IPS DF 19.7 (cell line): ENCODE data around the gene SLC9A7.

Experiments
- DNase-seq: peaks from one replicate; pipeline ENCODE4 v3.0.0-alpha.2; 2013; ENCODE audit warnings: low read depth, low spot score

SLC9A7 gene

GRCh38 chrX:46610070-46610658 lies 148.8 kb downstream of the SLC9A7 start:
- no peak for DNase-seq

- no peak for DNase-seq
Observed at GRCh38 chrX:46607916-46608315, 151.0 kb downstream of the SLC9A7 start.

- DNase-seq = no peak
Observed at GRCh38 chrX:46602468-46603102, 156.3 kb downstream of the SLC9A7 start.

GRCh38 chrX:46601283-46601682 lies 157.6 kb downstream of the SLC9A7 start:
- no peak for DNase-seq

- DNase-seq = no peak
Observed at GRCh38 chrX:46599051-46599560, 159.8 kb downstream of the SLC9A7 start.

GRCh38 chrX:46597771-46598170 lies 161.1 kb downstream of the SLC9A7 start:
- DNase-seq = no peak

- no peak for DNase-seq
Observed at GRCh38 chrX:46597208-46597607, 161.7 kb downstream of the SLC9A7 start.

- DNase-seq = no peak
Observed at GRCh38 chrX:46595084-46595483, 163.8 kb downstream of the SLC9A7 start.

- no peak for DNase-seq
Observed at GRCh38 chrX:46589977-46590723, 168.8 kb downstream of the SLC9A7 start.

- DNase-seq = peak; percentile 52
Observed at GRCh38 chrX:46588263-46588662, 170.7 kb downstream of the SLC9A7 start.

- no peak for DNase-seq
Observed at GRCh38 chrX:46587753-46588171, 171.2 kb downstream of the SLC9A7 start.

- no peak for DNase-seq
Observed at GRCh38 chrX:46587158-46587557, 171.8 kb downstream of the SLC9A7 start.

- DNase-seq = no peak
Observed at GRCh38 chrX:46584736-46585135, 174.2 kb downstream of the SLC9A7 start.

- no peak for DNase-seq
Observed at GRCh38 chrX:46582966-46583365, 176.0 kb downstream of the SLC9A7 start.

GRCh38 chrX:46582325-46582724 lies 176.6 kb downstream of the SLC9A7 start:
- DNase-seq = no peak

- no peak for DNase-seq
Observed at GRCh38 chrX:46580613-46581012, 178.3 kb downstream of the SLC9A7 start.

GRCh38 chrX:46579250-46579649 lies 179.7 kb downstream of the SLC9A7 start:
- no peak for DNase-seq

GRCh38 chrX:46577221-46578005 lies 181.5 kb downstream of the SLC9A7 start:
- no peak for DNase-seq

GRCh38 chrX:46576458-46576857 lies 182.5 kb downstream of the SLC9A7 start:
- DNase-seq = no peak

GRCh38 chrX:46575991-46576392 lies 182.9 kb downstream of the SLC9A7 start:
- no peak for DNase-seq

GRCh38 chrX:46575586-46575985 lies 183.3 kb downstream of the SLC9A7 start:
- no peak for DNase-seq
